LNCaP clone FGC (cell line): ENCODE measurements around the gene AGMAT.

Source experiments
- DNase-seq: peaks from one replicate; pipeline ENCODE4 v3.0.0-alpha.2; 2011; ENCODE audit warnings: low read depth
- H3K4me3 ChIP-seq: 2 replicates; pipeline ENCODE4 v1.5.1; 2011; ENCODE audit warnings: mild to moderate bottlenecking, low read depth, low read length, control low read depth
- CTCF ChIP-seq: IDR thresholded peaks from 2 replicates; pipeline ENCODE4 v1.5.1; 2012; ENCODE audit warnings: mild to moderate bottlenecking; ENCODE audit not compliant: control insufficient read depth, insufficient read depth; ENCODE audit errors: extremely low read depth

AGMAT gene

GRCh38 chr1:15620155-15620545, 35.3 kb upstream of the AGMAT start:
- TF ChIP-seq CTCF: no peak
- no peak for DNase-seq
- H3K4me3 ChIP-seq: peak overlapping the region; percentile 30; the same call in 1 of the 2 replicates

GRCh38 chr1:15618655-15619525, 34.0 kb upstream of the AGMAT start:
- no peak for TF ChIP-seq CTCF
- no peak for DNase-seq
- H3K4me3 ChIP-seq: peak overlapping the region; percentile 90

- no peak for DNase-seq
- TF ChIP-seq CTCF: no peak
- peak overlapping the region; percentile 90 for H3K4me3 ChIP-seq
Observed at GRCh38 chr1:15618077-15618654, 33.3 kb upstream of the AGMAT start.

GRCh38 chr1:15617173-15618076, 32.6 kb upstream of the AGMAT start, which contains the start of gene DDI2:
Gene DDI2, plus strand, starts transcription at chr1:15617458. Its CDS starts 213 bp downstream, at chr1:15617671.
- TF ChIP-seq CTCF: no peak
- DNase-seq: peak; percentile 85
- peak within 1 kb of the TSS; percentile 90 for H3K4me3 ChIP-seq

- no peak for TF ChIP-seq CTCF
- H3K4me3 ChIP-seq: peak overlapping the region; percentile 44
- DNase-seq: no peak
Observed at GRCh38 chr1:15616373-15617172, 31.7 kb upstream of the AGMAT start.

- no peak for TF ChIP-seq CTCF
- DNase-seq: no peak
- no peak overlapping the region for H3K4me3 ChIP-seq
Observed at GRCh38 chr1:15610167-15610566, 25.3 kb upstream of the AGMAT start.
